Heart right ventricle (tissue), 16 donors: ENCODE results near the gene TSPAN9. TPM values are rescaled to one million over a fixed set of nuclear protein-coding genes. Genes with fewer than 3 reads are reported as not detected.

Source experiments
- ATAC-seq, 8 donors: fragments of 200-7000 bp; cut with Tn5 transposase; one replicate each; pipeline ENCODE4 v1.9.1; 2020; ENCODE audit warnings: mild to moderate bottlenecking in 8 of 8, moderate library complexity in 8 of 8, moderate number of reproducible peaks in 1 of 8
- DNase-seq, 2 donors: peaks; one replicate each; pipeline ENCODE4 v3.0.0-alpha.2; 2020
- H3K27ac ChIP-seq, 10 donors: fragments of 200-600 bp; sonication (generic) in 2 of 10; one replicate each; pipeline versions ENCODE4 v1.5.0 to v1.8.0; 2020 to 2022; ENCODE audit warnings: mild to moderate bottlenecking in 3 of 10
- H3K27me3 ChIP-seq, 7 donors: fragments of 200-600 bp; one replicate each; pipeline ENCODE4 v1.8.0; 2021 to 2022; ENCODE audit warnings: mild to moderate bottlenecking in 2 of 7
- H3K36me3 ChIP-seq, 9 donors: fragments of 200-600 bp; sonication (generic) in 1 of 9; one replicate each; pipeline versions ENCODE4 v1.5.0 to v1.8.0; 2020 to 2022; ENCODE audit warnings: mild to moderate bottlenecking in 2 of 9
- H3K4me1 ChIP-seq, 9 donors: fragments of 200-600 bp; sonication (generic) in 1 of 9; one replicate each; pipeline versions ENCODE4 v1.5.0 to v1.8.0; 2020 to 2022; ENCODE audit warnings: mild to moderate bottlenecking in 4 of 9
- H3K4me3 ChIP-seq, 10 donors: fragments of 200-600 bp; sonication (generic) in 2 of 10; one replicate each; pipeline versions ENCODE4 v1.5.0 to v1.8.0; 2020 to 2022; ENCODE audit warnings: mild to moderate bottlenecking in 7 of 10, moderate library complexity in 2 of 10
- H3K9me3 ChIP-seq, 11 donors: fragments of 200-600 bp in 10 of 11; sonication (generic) in 2 of 11; one replicate each; pipeline versions ENCODE4 v1.5.0 to v1.8.0; 2013 to 2022; ENCODE audit warnings: mild to moderate bottlenecking in 2 of 11, control low read depth in 1 of 11, moderate library complexity in 1 of 11
- WGBS, 2 donors: extraction: QIAGEN DNeasy Blood & Tissue Kit; methylation state at CpG; one replicate each; pipeline ENCODE4 v1.1.7; 2013; ENCODE audit warnings: inconsistent platforms in 1 of 2; 5-methylcytosine and 5-hydroxymethylcytosine counted together
- intact Hi-C, 10 donors: fragments of 100-400 bp; cut with DNase I; formaldehyde crosslinking; loops; one replicate each; pipeline versions ENCODE4 v1.11.1 to v1.14.2; 2022
- polyA plus RNA-seq, 2 donors: library from polyadenylated mRNA; stranded (reverse); fragments of 200-250 nt; gene quantifications; one replicate each; pipeline ENCODE4 v1.2.3, GENCODE V29; 2013
- total RNA-seq, 10 donors: library from RNA; stranded (reverse); fragmentation: NEBNext Ultra II Directional in 3 of 10; extraction: Animal tissue kit (Norgen Biotek cat#: 25700) in 3 of 10; gene quantifications; one replicate each; pipeline versions ENCODE4 v1.2.1 to v1.2.4, GENCODE V29; 2021 to 2023
- TF ChIP-seq, protein P1 (sequence below), 9 donors: fragments of 200-600 bp; sonication (generic) in 2 of 9; IDR thresholded peaks; one replicate each; pipeline versions ENCODE4 v1.5.0 to v1.8.0; 2021 to 2022; ENCODE audit warnings: antibody characterized with exemption in 9 of 9, mild to moderate bottlenecking in 5 of 9, moderate library complexity in 1 of 9
- donor health status: Arrhythmogenic right ventricular cardiomyopathy.
- donor health status: ischemic (EF 13 %, LVEDD 7.1; RV severe dilation, severe dysfunction).
- donor health status: healthy with polysubstance abuse.
- donor health status: DM: no; HTN: yes; CAD: no.
- donor health status: DM: no; HTN: no; CAD: no.
- donor health status: ischemic (EF 25% LVEDD 6.9; RV normal size, moderate dysfunction).
- donor health status: ischemic (EF 25% LVEDD 5.7; RV mildly dilated, moderate dysfunction).
- donor health status: healthy.
- donor health status: DM: yes; HTN: yes; CAD: no.
- donor health status: Ischemic cardiomyopathy.
- donor health status: ischemic (EF 35%, LVEDD 5.7; RV mildly dilated, moderate dysfunction).
- donor health status: nonischemic (EF 11% LVEDD 7.7; RV severe dilation, severe dysfunction).
- donor health status: DM: yes; HTN: yes; CAD: no.
- donor health status: PGD.
- donor health status: ischemic (EF 29% LVEDD 5.4; RV normal size, mild dysfunction).
- donor health status: nonischemic (EF 23%, LVEDD 6.1; RV moderate dilation, normal function).

Gene TSPAN9
- total and polyA plus RNA-seq, 12 donors = 63.0 to 401 (median 251) TPM

DNA sequence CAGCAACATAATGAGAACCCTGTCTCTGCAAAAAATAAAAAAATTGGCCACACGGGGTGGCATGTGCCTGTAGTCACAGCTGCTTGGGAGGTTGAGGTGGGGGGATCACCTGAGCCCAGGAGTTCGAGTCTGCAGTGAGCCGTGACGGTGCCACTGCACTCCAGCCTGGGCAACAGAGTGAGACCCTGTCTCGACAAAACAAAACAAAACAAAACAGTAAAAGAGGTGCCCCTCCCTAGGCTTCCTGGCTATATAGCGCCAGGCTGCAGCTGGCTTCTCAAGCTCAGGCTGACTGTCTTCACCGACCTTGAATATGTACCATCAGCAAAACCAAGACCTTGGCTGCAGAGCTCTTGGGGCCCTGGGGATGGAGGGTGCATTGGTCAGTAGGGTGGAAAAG is 29.4 kb downstream of the TSPAN9 start:
- TF ChIP-seq, protein P1, sequence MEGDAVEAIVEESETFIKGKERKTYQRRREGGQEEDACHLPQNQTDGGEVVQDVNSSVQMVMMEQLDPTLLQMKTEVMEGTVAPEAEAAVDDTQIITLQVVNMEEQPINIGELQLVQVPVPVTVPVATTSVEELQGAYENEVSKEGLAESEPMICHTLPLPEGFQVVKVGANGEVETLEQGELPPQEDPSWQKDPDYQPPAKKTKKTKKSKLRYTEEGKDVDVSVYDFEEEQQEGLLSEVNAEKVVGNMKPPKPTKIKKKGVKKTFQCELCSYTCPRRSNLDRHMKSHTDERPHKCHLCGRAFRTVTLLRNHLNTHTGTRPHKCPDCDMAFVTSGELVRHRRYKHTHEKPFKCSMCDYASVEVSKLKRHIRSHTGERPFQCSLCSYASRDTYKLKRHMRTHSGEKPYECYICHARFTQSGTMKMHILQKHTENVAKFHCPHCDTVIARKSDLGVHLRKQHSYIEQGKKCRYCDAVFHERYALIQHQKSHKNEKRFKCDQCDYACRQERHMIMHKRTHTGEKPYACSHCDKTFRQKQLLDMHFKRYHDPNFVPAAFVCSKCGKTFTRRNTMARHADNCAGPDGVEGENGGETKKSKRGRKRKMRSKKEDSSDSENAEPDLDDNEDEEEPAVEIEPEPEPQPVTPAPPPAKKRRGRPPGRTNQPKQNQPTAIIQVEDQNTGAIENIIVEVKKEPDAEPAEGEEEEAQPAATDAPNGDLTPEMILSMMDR (IDR thresholded peaks at IDR 0.05) = no peak

DNA sequence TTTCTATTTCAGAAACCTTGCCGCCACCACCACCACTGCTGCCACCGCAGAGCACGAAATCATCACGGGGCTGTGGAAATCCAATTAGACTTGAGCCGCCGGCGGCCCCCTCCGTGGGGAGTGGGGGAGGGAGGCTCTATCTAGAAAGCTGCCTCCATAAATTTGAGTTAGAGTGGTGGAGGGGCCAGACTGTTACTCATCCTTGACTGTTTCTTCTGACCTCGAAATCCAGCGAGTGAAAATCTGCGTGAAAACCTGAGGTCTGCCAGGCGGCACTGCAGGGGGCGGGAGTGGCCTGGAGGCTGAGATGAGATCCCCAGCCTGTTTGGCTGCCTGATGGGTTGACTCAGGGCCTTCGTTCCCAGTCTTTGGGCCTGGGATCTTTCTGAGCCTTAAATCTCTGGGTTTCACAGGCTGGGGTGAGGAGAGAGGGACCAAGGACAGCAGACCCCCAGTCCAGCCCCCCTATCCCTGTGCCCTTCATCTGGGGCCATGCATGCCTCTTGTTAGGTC is 29.9 kb downstream of the TSPAN9 start:
- Histone ChIP-seq H3K4me1 (peaks cover 28 to 80% (median 57%) of the 10 kb centered on the region in 9 donors), H3K36me3 (peaks cover 0 to 23% (median 0%) of the 10 kb centered on the region in 9 donors), H3K27ac (peak overlapping the region in 5 of 10 donors; percentile 13 to 71 (median 44)), H3K9me3 (no peaks in the 10 kb centered on the region), H3K27me3 (no peaks in the 10 kb centered on the region), H3K4me3 (no peak overlapping the region)
- DNase-seq (no peak), ATAC-seq (peak in 1 of 8 donors; percentile 23)
- TF ChIP-seq, protein P1 (IDR thresholded peaks at IDR 0.05) = no peak
- 62 to 67% methylated on average over 14 of the region's 14 CpGs for WGBS, 2 donors
- intact Hi-C loops = no loop called here

More for the DNA sequence above, 29.4 kb downstream of the TSPAN9 start:
- 66 to 78% methylated on average over 7 of the region's 7 CpGs for WGBS, 2 donors
- intact Hi-C loops = no loop called here
- peaks cover 0 to 18% (median 0%) of the 10 kb centered on the region in 9 donors for H3K36me3 ChIP-seq
- H3K27ac ChIP-seq = peak overlapping the region in 3 of 10 donors; percentile 13 to 71 (median 44)
- H3K4me3 ChIP-seq = no peak overlapping the region
- ATAC-seq (no peak), DNase-seq (no peak)
- no peaks in the 10 kb centered on the region for H3K9me3 ChIP-seq
- H3K27me3 ChIP-seq = no peaks in the 10 kb centered on the region
- H3K4me1 ChIP-seq = peaks cover 30 to 86% (median 63%) of the 10 kb centered on the region in 9 donors

DNA sequence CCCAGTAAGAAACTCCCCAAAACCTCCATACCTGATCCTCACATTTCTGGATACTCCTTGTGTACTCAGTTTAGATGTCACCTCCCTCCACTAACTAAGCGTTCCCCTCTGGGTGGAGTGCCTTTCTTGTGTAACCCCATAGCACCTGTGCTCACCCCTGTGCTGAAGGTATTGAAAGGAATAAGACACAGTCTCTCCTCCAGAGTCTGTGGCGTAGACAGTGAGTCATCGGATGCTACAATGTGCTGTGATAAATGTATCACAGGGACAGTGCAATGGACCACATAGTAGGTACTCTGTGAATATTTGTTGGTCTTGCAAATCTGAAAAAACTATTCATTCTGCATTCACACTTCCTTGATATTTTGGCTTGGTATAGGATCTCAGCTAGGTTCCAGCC is 30.8 kb downstream of the TSPAN9 start:
- peaks cover 28 to 72% (median 49%) of the 10 kb centered on the region in 9 donors for H3K4me1 ChIP-seq
- DNase-seq = no peak

DNA sequence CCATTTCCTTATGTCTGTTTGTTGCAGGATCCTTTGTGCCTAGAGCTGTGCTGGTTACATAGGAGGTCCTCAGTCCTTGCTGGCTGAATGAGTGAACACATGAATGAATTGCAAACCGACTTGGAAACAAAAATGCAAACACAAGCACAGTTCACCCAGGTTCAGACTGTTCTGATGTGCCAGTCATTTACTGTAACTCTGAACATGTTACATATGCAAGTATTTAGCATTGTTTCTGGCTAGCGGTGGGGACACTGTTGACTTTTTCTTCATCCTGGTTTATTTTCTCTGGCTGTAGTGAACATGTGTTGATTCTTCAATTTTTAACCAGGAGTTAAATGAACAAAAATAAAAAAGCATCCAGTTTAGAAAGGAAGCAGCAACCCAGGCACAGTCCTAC is 33.4 kb downstream of the TSPAN9 start:
- no peak for DNase-seq
- Histone ChIP-seq H3K27me3 (no peaks in the 10 kb centered on the region), H3K27ac (peak overlapping the region in 1 of 10 donors; percentile 11), H3K4me3 (no peak overlapping the region), H3K9me3 (no peaks in the 10 kb centered on the region), H3K36me3 (peaks cover 0 to 38% (median 0%) of the 10 kb centered on the region in 9 donors), H3K4me1 (peaks cover 11 to 49% (median 25%) of the 10 kb centered on the region in 9 donors)
- TF ChIP-seq, protein P1 (IDR thresholded peaks at IDR 0.05) = no peak
- intact Hi-C loops = no loop called here
- 71 to 80% methylated on average over 2 of the region's 2 CpGs for WGBS, 2 donors
- ATAC-seq = no peak

More for the DNA sequence above, 30.8 kb downstream of the TSPAN9 start:
- no peak for ATAC-seq
- H3K27me3 ChIP-seq = no peaks in the 10 kb centered on the region
- intact Hi-C loops = no loop called here
- WGBS, 2 donors = 94 to 95% methylated on average over 3 of the region's 3 CpGs
- TF ChIP-seq, protein P1 (IDR thresholded peaks at IDR 0.05) = no peak
- no peaks in the 10 kb centered on the region for H3K9me3 ChIP-seq
- peaks cover 0 to 31% (median 0%) of the 10 kb centered on the region in 9 donors for H3K36me3 ChIP-seq
- H3K4me3 ChIP-seq = no peak overlapping the region
- H3K27ac ChIP-seq = peak overlapping the region in 2 of 10 donors; percentile 49 to 71
